GM19468 (cell line): ENCODE data around the gene KCNJ2.

Source experiments
- ATAC-seq: cut with Tn5 transposase; IDR thresholded peaks from one replicate; pipeline ENCODE4 v1.9.1; 2021; ENCODE audit warnings: mild to moderate bottlenecking, moderate library complexity, moderate number of reproducible peaks; ENCODE audit not compliant: unreplicated experiment; ENCODE audit errors: extremely low read depth

The KCNJ2 gene

GRCh38 chr17:70158180-70158579 lies 11.2 kb upstream of the KCNJ2 start:
- no peak for ATAC-seq

- no peak for ATAC-seq
Observed at GRCh38 chr17:70158591-70158990, 10.7 kb upstream of the KCNJ2 start.

- ATAC-seq: no peak
Observed at GRCh38 chr17:70159980-70160379, 9.4 kb upstream of the KCNJ2 start.

GRCh38 chr17:70161519-70161918 lies 7.8 kb upstream of the KCNJ2 start:
- ATAC-seq: no peak

- no peak for ATAC-seq
Observed at GRCh38 chr17:70165383-70165782, 3.9 kb upstream of the KCNJ2 start.

GRCh38 chr17:70166615-70167014 lies 2.7 kb upstream of the KCNJ2 start:
- no peak for ATAC-seq

GRCh38 chr17:70168044-70168976 lies 1.0 kb upstream of the KCNJ2 start:
- ATAC-seq: no peak

GRCh38 chr17:70169709-70170597 lies 621 bp downstream of the KCNJ2 start:
- no peak for ATAC-seq

GRCh38 chr17:70171159-70171558 lies 1.8 kb downstream of the KCNJ2 start:
- ATAC-seq: no peak

GRCh38 chr17:70172449-70172848 lies 3.1 kb downstream of the KCNJ2 start:
- no peak for ATAC-seq

GRCh38 chr17:70172923-70173322 lies 3.6 kb downstream of the KCNJ2 start:
- no peak for ATAC-seq

GRCh38 chr17:70173681-70174080 lies 4.3 kb downstream of the KCNJ2 start:
- ATAC-seq: no peak

GRCh38 chr17:70181376-70181775 lies 12.0 kb downstream of the KCNJ2 start:
- no peak for ATAC-seq

GRCh38 chr17:70181866-70182265 lies 12.5 kb downstream of the KCNJ2 start:
- ATAC-seq: no peak

- no peak for ATAC-seq
Observed at GRCh38 chr17:70183508-70183907, 14.2 kb downstream of the KCNJ2 start.

GRCh38 chr17:70184207-70184606 lies 14.9 kb downstream of the KCNJ2 start:
- ATAC-seq: no peak

GRCh38 chr17:70184770-70185169 lies 15.4 kb downstream of the KCNJ2 start:
- no peak for ATAC-seq

GRCh38 chr17:70185285-70185684 lies 16.0 kb downstream of the KCNJ2 start:
- no peak for ATAC-seq

GRCh38 chr17:70187383-70187782 lies 18.1 kb downstream of the KCNJ2 start:
- ATAC-seq: no peak

GRCh38 chr17:70190959-70191805 lies 21.9 kb downstream of the KCNJ2 start:
- ATAC-seq: no peak
